Eye (tissue), 1 donor: ENCODE results near the gene TRDMT1.
"Not testable (repeated sequence)": the region's sequence is repeated elsewhere in the genome, so short reads cannot be mapped to it uniquely, and the experiment has no call there.

Experiments
- DNase-seq: peaks from one replicate; pipeline ENCODE4 v3.0.0-alpha.2; 2015

The TRDMT1 gene

GRCh38 chr10:17125206-17125893 lies 76.1 kb downstream of the TRDMT1 start:
- no peak for DNase-seq

DNA sequence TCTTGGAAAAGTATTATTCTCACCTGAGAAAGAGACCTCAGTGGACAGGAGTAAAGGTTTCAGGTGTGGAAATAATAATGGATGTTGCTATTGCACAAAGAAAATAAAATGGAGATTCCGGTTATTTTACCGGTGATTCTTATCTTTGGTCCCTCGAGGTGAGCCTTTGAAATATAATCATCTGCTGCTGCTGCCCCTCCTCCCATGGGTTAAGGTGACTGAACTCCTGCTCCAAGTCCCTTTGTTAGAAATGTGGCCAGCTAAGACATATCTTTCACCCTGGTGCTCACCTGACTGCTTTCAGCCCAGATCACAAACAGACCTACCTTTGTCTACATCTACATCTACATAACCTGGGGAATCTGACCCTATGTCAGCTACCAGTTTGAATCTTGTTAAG lies 77.5 kb downstream of the TRDMT1 start:
- DNase-seq: no peak

DNA sequence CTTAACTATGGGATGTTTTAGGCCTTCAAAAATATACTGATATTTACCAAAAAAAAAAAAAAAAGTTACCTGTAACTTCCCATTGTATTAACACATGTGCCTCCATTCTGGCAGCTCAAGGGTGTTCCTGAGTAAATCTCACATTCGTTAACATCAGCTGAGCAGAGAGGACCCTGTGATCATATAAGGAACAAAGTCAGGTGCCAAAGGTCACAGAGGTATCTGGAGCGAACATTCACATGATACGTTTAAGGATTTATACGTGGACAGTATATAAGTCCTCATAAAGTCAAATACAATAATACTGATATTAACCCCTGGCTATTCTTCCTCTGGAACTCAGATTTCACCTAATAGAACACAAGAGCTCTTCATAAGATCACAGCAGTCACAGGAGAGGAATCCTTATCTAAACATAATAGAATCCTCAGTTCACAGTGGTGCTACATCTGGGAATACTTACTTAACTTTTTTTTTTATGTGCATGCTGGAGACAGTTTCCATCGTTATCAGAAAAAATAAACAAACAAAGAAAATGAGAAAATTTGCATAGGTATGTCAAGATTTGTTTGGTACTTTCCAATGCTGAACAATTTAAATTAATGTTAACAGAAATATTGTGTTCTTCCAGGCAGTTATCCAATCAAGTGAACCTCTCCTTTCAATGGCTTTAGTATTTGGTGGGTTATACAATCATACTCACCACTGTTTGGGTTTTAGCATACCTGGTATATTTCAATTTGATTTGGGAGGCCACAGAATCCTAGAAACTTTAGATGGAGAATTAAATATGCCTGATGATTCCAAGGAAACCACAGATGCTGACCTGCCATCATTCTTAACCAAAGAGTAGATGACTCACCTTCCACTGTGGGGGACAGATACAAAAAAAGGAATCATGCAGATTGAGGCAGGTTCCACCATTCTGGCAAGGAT lies 78.5 kb downstream of the TRDMT1 start:
- no peak for DNase-seq

DNA sequence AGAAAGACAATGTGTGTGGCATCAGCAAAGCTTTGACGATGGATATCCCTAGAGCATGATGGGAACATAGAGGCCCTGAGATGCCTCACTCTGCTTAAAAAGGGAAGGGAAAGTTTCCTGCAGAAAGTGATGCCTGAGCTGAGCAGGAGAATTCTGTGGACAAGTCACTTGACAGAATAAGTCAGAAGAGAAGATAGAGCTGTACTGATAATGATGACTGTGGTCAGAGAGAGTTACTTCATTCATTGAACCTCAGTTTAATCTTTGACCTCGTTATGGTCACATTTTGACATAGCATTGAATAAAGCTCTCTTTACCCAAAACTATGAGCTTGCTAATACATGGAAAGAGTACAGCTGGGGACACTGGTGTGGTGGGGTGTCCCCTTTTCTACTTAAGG lies 79.4 kb downstream of the TRDMT1 start:
- DNase-seq: no peak

DNA sequence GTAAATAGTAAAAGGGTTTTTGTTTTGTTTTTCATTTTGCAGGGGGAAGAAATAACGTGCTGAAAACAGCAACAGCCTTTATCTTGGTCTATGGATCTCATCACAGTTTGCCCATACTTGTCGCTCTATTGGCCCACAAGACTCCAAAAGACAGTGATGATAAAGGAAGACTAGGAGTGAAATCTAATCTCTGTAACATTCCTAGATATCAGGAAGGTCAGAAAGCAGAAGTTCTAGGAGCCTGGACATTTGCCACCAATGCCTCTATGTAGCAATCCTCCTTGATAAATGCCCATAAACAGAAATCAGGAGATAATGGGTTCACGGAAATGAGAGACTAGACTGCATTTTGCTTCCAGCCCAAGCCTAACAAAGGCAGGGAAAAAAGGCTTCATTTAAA lies 80.8 kb downstream of the TRDMT1 start:
- DNase-seq: no peak

DNA sequence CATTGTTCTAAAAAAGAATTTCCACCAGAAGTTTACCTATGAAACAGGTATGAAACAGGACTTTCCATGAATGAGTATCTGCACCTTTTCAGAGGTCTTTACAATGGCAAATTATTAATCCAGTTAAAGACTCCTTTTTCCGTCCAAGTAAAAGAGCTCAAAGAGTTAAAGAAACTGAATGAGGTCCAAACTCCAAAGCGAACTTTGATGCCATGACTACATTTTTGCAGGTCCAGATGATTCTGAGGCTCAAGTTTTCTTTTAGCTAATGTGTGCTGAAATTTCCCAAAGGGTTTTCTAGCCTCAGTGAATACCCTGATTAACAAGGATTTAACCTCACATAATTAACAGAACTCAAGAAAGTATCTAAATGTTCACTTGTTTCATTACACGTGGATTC lies 81.6 kb downstream of the TRDMT1 start:
- no peak for DNase-seq

DNA sequence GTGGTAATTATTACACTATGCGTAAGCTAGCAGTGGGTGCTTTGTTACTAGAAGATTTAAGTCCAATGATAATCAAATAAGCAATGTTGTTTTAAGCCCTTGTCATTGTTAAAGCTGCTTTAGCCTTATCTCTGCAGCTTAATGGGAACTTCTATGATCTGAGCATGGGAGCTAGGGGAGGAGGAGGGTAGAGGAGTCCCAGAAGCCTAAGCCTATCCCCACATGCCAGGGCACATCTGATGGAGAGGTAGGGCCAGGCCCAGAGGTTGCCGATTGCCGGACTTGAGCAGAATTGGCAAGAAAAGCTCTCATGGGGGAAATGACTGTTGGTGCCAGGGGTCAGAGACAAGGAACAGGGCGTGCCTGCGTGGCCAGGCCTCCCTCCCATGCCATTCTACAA lies 85.3 kb downstream of the TRDMT1 start:
- DNase-seq: no peak

DNA sequence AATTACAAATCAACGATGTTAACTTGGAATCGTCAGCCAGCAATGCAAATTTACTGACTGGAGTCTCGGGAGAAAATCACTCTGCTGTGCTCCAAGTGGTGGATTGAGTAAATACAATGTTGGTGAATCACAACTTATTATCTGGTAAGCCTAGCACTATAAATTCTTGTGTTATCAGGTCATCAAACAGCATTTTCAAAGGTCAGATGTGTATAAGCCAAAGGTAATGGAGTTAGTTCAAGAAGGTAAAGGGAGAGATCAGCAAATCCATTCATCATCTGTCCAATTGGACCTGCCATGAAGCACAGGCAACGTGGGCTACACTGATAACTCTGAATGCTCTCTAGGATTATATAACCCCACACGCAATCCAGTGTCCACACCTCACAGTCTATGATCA lies 85.8 kb downstream of the TRDMT1 start:
- no peak for DNase-seq

- not testable (repeated sequence) for DNase-seq
Observed at GRCh38 chr10:17114878-17115444, 86.5 kb downstream of the TRDMT1 start.

DNA sequence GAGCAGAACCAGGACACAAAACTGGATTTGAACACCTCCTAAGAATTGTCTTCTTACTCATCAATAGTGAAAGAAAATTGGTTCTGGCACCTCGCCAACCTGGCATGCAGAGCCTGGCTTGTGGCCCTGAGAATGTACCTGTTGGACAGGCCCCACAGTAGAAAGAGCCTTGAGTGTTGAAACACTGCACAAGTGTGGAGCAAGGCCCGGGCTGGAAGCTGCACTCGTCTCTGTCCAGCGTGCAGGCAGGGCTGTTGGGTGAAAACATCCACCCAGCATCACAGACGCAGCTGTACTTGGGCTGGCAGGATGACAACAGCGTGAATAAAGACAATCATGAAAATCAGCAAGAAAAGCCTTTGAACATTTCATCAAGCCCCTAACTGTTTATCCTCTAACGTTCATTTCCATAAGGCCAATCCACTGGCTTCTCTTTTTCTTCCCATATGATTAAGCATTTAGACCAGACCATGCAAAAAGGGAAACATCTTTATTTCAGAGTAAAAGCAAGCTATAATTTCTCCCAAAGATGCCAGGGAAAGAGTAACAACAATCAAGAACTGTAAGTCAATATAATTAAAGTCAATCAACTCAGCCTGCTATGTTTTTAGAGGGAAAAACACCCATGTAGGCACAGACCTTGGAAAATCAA lies 87.5 kb downstream of the TRDMT1 start:
- no peak for DNase-seq

GRCh38 chr10:17113346-17113745 lies 88.1 kb downstream of the TRDMT1 start:
- no peak for DNase-seq

GRCh38 chr10:17112566-17112965 lies 88.9 kb downstream of the TRDMT1 start:
- DNase-seq: no peak

DNA sequence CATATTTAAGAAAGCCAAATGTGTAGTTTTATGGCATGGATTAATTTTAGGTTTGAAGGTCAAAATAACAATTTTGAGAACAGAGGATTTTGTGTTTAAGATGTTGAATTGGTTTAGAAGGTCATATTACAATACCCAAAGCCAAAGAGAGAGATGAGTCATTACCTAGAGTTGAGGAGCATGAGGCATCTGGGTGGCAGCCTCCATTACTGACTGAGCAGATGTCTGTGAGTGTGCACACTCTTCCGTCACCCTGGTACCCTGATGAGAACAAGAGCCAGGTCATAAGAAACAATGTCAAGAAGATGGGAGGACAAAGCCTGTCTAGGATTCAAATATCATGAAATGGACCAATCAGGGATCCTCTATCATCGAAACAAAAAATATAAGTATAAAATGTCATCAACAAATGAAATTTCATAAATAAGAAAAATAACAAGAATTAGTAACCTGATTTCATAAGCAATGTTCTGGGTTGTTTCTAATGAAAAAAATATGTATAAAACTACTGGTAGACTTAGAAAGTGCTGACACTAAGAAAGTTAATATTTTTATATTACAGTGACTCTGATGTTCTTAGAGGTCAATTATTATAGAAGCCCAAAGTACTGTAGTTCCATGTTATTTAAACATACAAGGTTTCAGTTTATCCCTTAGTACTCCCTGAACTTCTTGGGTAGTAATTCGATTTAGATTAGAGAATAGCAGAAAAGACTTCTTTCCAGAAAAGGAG lies 91.8 kb downstream of the TRDMT1 start:
- no peak for DNase-seq

GRCh38 chr10:17109046-17109445 lies 92.4 kb downstream of the TRDMT1 start:
- DNase-seq: no peak

DNA sequence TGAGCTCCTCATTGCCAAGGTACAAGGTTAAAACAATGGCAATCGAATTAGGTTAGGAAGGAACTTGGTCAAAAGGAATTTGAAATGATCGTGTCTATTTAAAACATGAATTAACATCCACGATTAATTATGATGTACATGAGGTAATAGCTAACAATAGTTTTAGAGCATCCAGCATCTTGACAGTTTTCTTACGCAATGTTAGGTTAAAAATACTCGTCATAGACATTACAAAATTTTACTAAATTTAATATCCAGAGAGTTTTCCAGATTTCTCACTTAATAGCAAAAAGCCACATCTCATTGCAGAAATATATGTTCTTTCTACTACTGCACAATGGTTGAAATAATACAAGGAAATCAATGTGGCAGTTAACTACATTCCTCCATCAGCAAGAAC lies 94.5 kb downstream of the TRDMT1 start:
- DNase-seq: no peak

- DNase-seq: no peak
Observed at GRCh38 chr10:17101910-17102266, 99.6 kb downstream of the TRDMT1 start.

DNA sequence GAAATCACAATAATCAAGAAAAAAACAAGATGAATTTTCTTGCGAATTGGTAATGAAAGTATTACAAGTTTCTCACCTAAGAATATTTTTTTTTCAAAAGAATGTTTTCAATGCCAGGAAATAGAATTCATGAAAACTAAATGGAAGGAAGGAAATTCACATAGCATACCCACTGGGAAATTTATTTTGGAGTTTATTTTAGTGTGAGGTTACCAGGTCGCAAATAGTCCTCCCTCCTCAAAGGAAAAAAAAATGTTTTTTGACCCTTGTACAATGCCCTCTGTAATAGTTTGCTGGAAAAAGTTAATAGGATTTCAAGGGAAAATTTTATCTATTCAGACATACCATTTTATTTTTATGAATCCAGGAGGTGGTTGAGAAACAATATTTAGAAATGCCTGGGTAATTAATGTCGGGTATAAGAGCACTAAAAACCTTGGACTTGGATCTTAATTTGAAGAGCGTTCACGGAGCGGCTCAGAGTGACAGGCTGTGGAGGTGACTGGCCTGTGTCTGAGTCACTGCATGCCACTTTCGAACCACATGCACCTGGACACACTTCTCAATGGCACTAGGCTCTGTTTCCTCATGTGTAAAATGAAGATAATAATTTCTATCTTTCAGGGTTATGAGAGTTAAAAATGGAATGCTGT lies 100.1 kb downstream of the TRDMT1 start:
- DNase-seq: no peak

GRCh38 chr10:17100586-17100985 lies 100.9 kb downstream of the TRDMT1 start:
- DNase-seq: no peak

GRCh38 chr10:17098012-17098411 lies 103.5 kb downstream of the TRDMT1 start:
- no peak for DNase-seq
